Tibial nerve (tissue), 4 donors: Measurements from ENCODE around the gene TMEM131L.

Source experiments
- CTCF ChIP-seq, 5 experiments: fragments of 200-600 bp in 3 of 5; fragments of 450-650 bp in 2 of 5; sonication (generic) in 3 of 5; IDR thresholded peaks; one replicate each; pipeline ENCODE4 v1.5.1; 2016 to 2019; ENCODE audit warnings: antibody characterized with exemption in 5 of 5, mild to moderate bottlenecking in 3 of 5, moderate library complexity in 2 of 5
- EP300 ChIP-seq, 2 donors: sonication (generic); formaldehyde crosslinking; IDR thresholded peaks; one replicate each; pipeline ENCODE4 v1.6.1; 2017; ENCODE audit warnings: antibody characterized with exemption in 2 of 2, mild to moderate bottlenecking in 1 of 2
- POLR2A ChIP-seq, 2 donors: fragments of 450-650 bp; IDR thresholded peaks; one replicate each; pipeline ENCODE4 v1.6.1; 2017; ENCODE audit warnings: antibody characterized with exemption in 2 of 2, mild to moderate bottlenecking in 2 of 2, moderate library complexity in 2 of 2

GRCh38 chr4:153629776-153630175 lies 163.6 kb downstream of the TMEM131L start:
- TF ChIP-seq CTCF (IDR thresholded peaks at IDR 0.05) (no peak), EP300 (IDR thresholded peaks at IDR 0.05) (no peak), POLR2A (IDR thresholded peaks at IDR 0.05) (no peak)
